Hepatocyte (in vitro differentiated cells): ENCODE measurements around the gene PCNT. TPM values are rescaled to one million over a fixed set of nuclear protein-coding genes. Genes with fewer than 3 reads are reported as not detected.

Experiments
- DNase-seq: peaks from one replicate; pipeline ENCODE4 v3.0.0-alpha.2; 2016; ENCODE audit warnings: low spot score
- H2AFZ ChIP-seq: fragments of 200-600 bp; sonication (generic); 2 replicates; pipeline ENCODE4 v1.6.0; 2016; ENCODE audit warnings: antibody characterized with exemption, mild to moderate bottlenecking
- H3K27ac ChIP-seq: fragments of 200-600 bp; sonication (generic); 2 replicates; pipeline ENCODE4 v1.5.1; 2016; ENCODE audit warnings: mild to moderate bottlenecking
- H3K27me3 ChIP-seq: fragments of 200-600 bp; sonication (generic); 2 replicates; pipeline ENCODE4 v1.6.1; 2016
- H3K36me3 ChIP-seq: fragments of 200-600 bp; sonication (generic); replicated peaks from 2 replicates; pipeline ENCODE4 v1.5.1; 2016; ENCODE audit warnings: low read depth; ENCODE audit not compliant: insufficient read depth
- H3K4me1 ChIP-seq: fragments of 200-600 bp; sonication (generic); 2 replicates; pipeline ENCODE4 v1.5.1; 2016; ENCODE audit warnings: mild to moderate bottlenecking, moderate library complexity; ENCODE audit not compliant: insufficient read depth
- H3K4me2 ChIP-seq: fragments of 200-600 bp; sonication (generic); 2 replicates; pipeline ENCODE4 v1.6.0; 2016
- H3K4me3 ChIP-seq: fragments of 200-600 bp; sonication (generic); 2 replicates; pipeline ENCODE4 v1.5.1; 2016; ENCODE audit warnings: mild to moderate bottlenecking
- H3K79me2 ChIP-seq: fragments of 200-600 bp; sonication (generic); 2 replicates; pipeline ENCODE4 v1.6.0; 2017; ENCODE audit warnings: mild to moderate bottlenecking
- H3K9me2 ChIP-seq: fragments of 200-600 bp; sonication (generic); replicated peaks from 2 replicates; pipeline ENCODE4 v1.6.0; 2017; ENCODE audit warnings: mild to moderate bottlenecking; ENCODE audit not compliant: insufficient read depth
- H3K9me3 ChIP-seq: fragments of 200-600 bp; sonication (generic); 2 replicates; pipeline ENCODE4 v1.5.1; 2016; ENCODE audit warnings: low read depth, mild to moderate bottlenecking
- H4K20me1 ChIP-seq: fragments of 200-600 bp; sonication (generic); 2 replicates; pipeline ENCODE4 v1.6.0; 2016; ENCODE audit warnings: mild to moderate bottlenecking; ENCODE audit not compliant: insufficient read depth, poor library complexity, severe bottlenecking
- CTCF ChIP-seq: fragments of 200-600 bp; sonication (generic); IDR thresholded peaks from 2 replicates; pipeline ENCODE4 v1.5.1; 2016; ENCODE audit warnings: antibody characterized with exemption, mild to moderate bottlenecking; ENCODE audit not compliant: poor library complexity
- EZH2 ChIP-seq: fragments of 200-600 bp; sonication (generic); IDR thresholded peaks from 2 replicates; pipeline ENCODE4 v1.6.1; 2016; ENCODE audit warnings: antibody characterized with exemption, mild to moderate bottlenecking, borderline replicate concordance
- EZH2phosphoT487 ChIP-seq: fragments of 200-600 bp; sonication (generic); IDR thresholded peaks from one replicate; pipeline ENCODE4 v1.6.1; 2018; ENCODE audit warnings: antibody characterized with exemption, mild to moderate bottlenecking, low read depth, moderate library complexity; ENCODE audit not compliant: unreplicated experiment, severe bottlenecking
- WGBS: methylation state at CpG from one replicate; pipeline ENCODE4 v1.1.6; 2016; ENCODE audit warnings: low lambda C conversion rate; ENCODE audit errors: missing lambda C conversion rate; 5-methylcytosine and 5-hydroxymethylcytosine counted together
- polyA plus RNA-seq: library from polyadenylated mRNA; unstranded; fragments of >200 nt; fragmentation: Nextera tagmentation; extraction: Ambion mirVana; gene quantifications from 2 replicates; pipeline ENCODE4 v1.2.1, GENCODE V29; 2016
- total RNA-seq: library from RNA; depleted of rRNA; stranded (reverse); fragments of >200 nt; gene quantifications from 2 replicates; pipeline ENCODE4 v1.2.3, GENCODE V29; 2014

Gene PCNT
- total and polyA plus RNA-seq, 2 experiments from 2014 or later = 11.5 to 14.3 TPM

- no peaks in the 10 kb centered on the region for H3K79me2 ChIP-seq
- H3K36me3 ChIP-seq = no peaks in the 10 kb centered on the region
- DNase-seq = no peak
- H3K4me1 ChIP-seq = no peaks in the 10 kb centered on the region
- H3K27ac ChIP-seq = no peak overlapping the region
- no peak overlapping the region for H3K4me2 ChIP-seq
- no peaks in the 10 kb centered on the region for H3K27me3 ChIP-seq
- no peaks in the 10 kb centered on the region for H3K9me3 ChIP-seq
- TF ChIP-seq EZH2phosphoT487 = no peak
- no peak for TF ChIP-seq EZH2
- TF ChIP-seq CTCF = no peak
- 98% methylated on average over 17 of the region's 17 CpGs for WGBS
- H3K9me2 ChIP-seq = no peaks in the 10 kb centered on the region
- H3K4me3 ChIP-seq = no peak overlapping the region
- H4K20me1 ChIP-seq = no peaks in the 10 kb centered on the region
- H2AFZ ChIP-seq = no peak overlapping the region
Observed at GRCh38 chr21:46349134-46349760, 25.3 kb downstream of the PCNT start.

GRCh38 chr21:46350571-46350970, 26.6 kb downstream of the PCNT start:
- H3K79me2 ChIP-seq = no peaks in the 10 kb centered on the region
- no peak for DNase-seq
- 99% methylated on average over 8 of the region's 8 CpGs for WGBS
- no peak overlapping the region for H3K4me2 ChIP-seq
- TF ChIP-seq EZH2phosphoT487 = no peak
- TF ChIP-seq CTCF = no peak
- no peak for TF ChIP-seq EZH2
- no peak overlapping the region for H3K4me3 ChIP-seq
- H3K27ac ChIP-seq = no peak overlapping the region
- no peaks in the 10 kb centered on the region for H3K9me2 ChIP-seq
- H3K4me1 ChIP-seq = no peaks in the 10 kb centered on the region
- no peaks in the 10 kb centered on the region for H3K27me3 ChIP-seq
- no peaks in the 10 kb centered on the region for H3K36me3 ChIP-seq
- H2AFZ ChIP-seq = no peak overlapping the region
- no peaks in the 10 kb centered on the region for H4K20me1 ChIP-seq
- H3K9me3 ChIP-seq = no peaks in the 10 kb centered on the region

- TF ChIP-seq CTCF (no peak), EZH2phosphoT487 (no peak), EZH2 (no peak)
- H3K27ac ChIP-seq = no peak overlapping the region
- H3K4me1 ChIP-seq = no peaks in the 10 kb centered on the region
- H3K27me3 ChIP-seq = no peaks in the 10 kb centered on the region
- no peaks in the 10 kb centered on the region for H3K79me2 ChIP-seq
- DNase-seq = no peak
- no peaks in the 10 kb centered on the region for H4K20me1 ChIP-seq
- no peaks in the 10 kb centered on the region for H3K9me2 ChIP-seq
- no peak overlapping the region for H3K4me2 ChIP-seq
- H3K4me3 ChIP-seq = no peak overlapping the region
- 87% methylated on average over 13 of the region's 13 CpGs for WGBS
- no peak overlapping the region for H2AFZ ChIP-seq
- H3K36me3 ChIP-seq = no peaks in the 10 kb centered on the region
- no peaks in the 10 kb centered on the region for H3K9me3 ChIP-seq
Observed at GRCh38 chr21:46350981-46351380, 27.0 kb downstream of the PCNT start.
